ENCODE results near the gene AFF1.
"Not testable (repeated sequence)": the region's sequence is repeated elsewhere in the genome, so short reads cannot be mapped to it uniquely, and the experiment has no call there.

The AFF1 gene

GRCh38 chr4:87012265-87012953, 77.6 kb downstream of the AFF1 start:
- no peak for DNase-seq (ENCODE audit: low read depth in 2 of 2)

GRCh38 chr4:87012954-87013308, 78.1 kb downstream of the AFF1 start:
- not testable (repeated sequence) for DNase-seq (ENCODE audit: low read depth in 2 of 2)

- no peak for DNase-seq (ENCODE audit: low read depth in 2 of 2)
Observed at GRCh38 chr4:87014284-87014782, 79.5 kb downstream of the AFF1 start.

- DNase-seq (ENCODE audit: low read depth in 2 of 2): no peak
Observed at GRCh38 chr4:87015416-87015815, 80.6 kb downstream of the AFF1 start.

GRCh38 chr4:87017580-87018342, 83.0 kb downstream of the AFF1 start:
- no peak for DNase-seq (ENCODE audit: low read depth in 2 of 2)

- DNase-seq (ENCODE audit: low read depth in 2 of 2): no peak
Observed at GRCh38 chr4:87018753-87019152, 83.9 kb downstream of the AFF1 start.

- no peak for DNase-seq (ENCODE audit: low read depth in 2 of 2)
Observed at GRCh38 chr4:87019246-87019791, 84.5 kb downstream of the AFF1 start.

- DNase-seq (ENCODE audit: low read depth in 2 of 2): no peak
Observed at GRCh38 chr4:87019898-87020297, 85.1 kb downstream of the AFF1 start.

- no peak for DNase-seq (ENCODE audit: low read depth in 2 of 2)
Observed at GRCh38 chr4:87024201-87024600, 89.4 kb downstream of the AFF1 start.

- DNase-seq (ENCODE audit: low read depth in 2 of 2): no peak
Observed at GRCh38 chr4:87025023-87025613, 90.3 kb downstream of the AFF1 start.

GRCh38 chr4:87025614-87026041, 90.8 kb downstream of the AFF1 start:
- no peak for DNase-seq (ENCODE audit: low read depth in 2 of 2)

GRCh38 chr4:87026800-87027495, 92.1 kb downstream of the AFF1 start:
- no peak for DNase-seq (ENCODE audit: low read depth in 2 of 2)

- no peak for DNase-seq (ENCODE audit: low read depth in 2 of 2)
Observed at GRCh38 chr4:87029356-87029755, 94.5 kb downstream of the AFF1 start.

- no peak for DNase-seq (ENCODE audit: low read depth in 2 of 2)
Observed at GRCh38 chr4:87030124-87030523, 95.3 kb downstream of the AFF1 start.

- DNase-seq (ENCODE audit: low read depth in 2 of 2): no peak
Observed at GRCh38 chr4:87030755-87031441, 96.1 kb downstream of the AFF1 start.

- DNase-seq (ENCODE audit: low read depth in 2 of 2): no peak
Observed at GRCh38 chr4:87031920-87032319, 97.1 kb downstream of the AFF1 start.

- no peak for DNase-seq (ENCODE audit: low read depth in 2 of 2)
Observed at GRCh38 chr4:87032884-87033533, 98.2 kb downstream of the AFF1 start.

- no peak for DNase-seq (ENCODE audit: low read depth in 2 of 2)
Observed at GRCh38 chr4:87033902-87034301, 99.1 kb downstream of the AFF1 start.

- DNase-seq (ENCODE audit: low read depth in 2 of 2): no peak
Observed at GRCh38 chr4:87034527-87034926, 99.7 kb downstream of the AFF1 start.

GRCh38 chr4:87035881-87036509, 101.2 kb downstream of the AFF1 start:
- no peak for DNase-seq (ENCODE audit: low read depth in 2 of 2)
